ENCODE measurements around the gene A2M. TPM values are rescaled to one million over a fixed set of nuclear protein-coding genes. Genes with fewer than 3 reads are reported as not detected.

A2M gene
- total RNA-seq, 2 donors from 2014 or later, result 0.60 TPM; not detected in 1

DNA sequence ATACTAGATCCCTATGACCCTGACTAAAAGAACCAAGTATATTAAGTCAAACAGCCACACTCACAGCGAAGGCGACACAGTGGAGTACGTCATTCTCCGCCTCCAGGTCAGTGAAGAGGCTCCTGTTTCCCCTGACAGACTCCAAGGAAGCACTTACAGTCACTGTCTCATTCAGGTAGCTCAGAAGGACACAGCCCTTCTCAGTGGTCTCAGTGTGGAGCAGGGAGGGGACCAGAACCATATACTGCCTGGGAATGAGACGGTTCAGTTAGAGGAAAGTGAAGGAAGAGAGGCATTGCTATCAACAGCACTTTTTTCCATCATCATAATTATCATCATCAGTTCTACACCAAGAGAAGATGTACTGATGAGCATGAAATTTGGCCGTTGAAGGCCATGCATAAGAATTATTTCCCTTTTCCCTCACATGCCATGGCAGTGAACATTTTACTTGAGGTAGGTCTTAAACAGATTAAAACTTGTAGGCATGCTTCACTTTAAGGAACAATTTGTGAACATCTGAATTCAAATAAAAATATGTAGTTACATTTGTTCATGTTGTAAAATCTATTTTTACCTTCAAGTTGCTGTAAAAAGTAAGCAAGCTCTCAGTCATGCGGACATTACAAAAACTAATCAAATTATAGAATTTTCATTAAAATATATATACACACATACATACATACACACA lies 2.3 kb downstream of the A2M start:
- Mint-ChIP-seq H3K36me3 (ENCODE audit: insufficient read depth in 2 of 2) (no peaks in the 10 kb centered on the region), H3K27ac (no peak overlapping the region), H3K9me3 (no peaks in the 10 kb centered on the region), H3K4me1 (ENCODE audit: low read depth) (peaks cover 14% of the 10 kb centered on the region), H3K4me3 (no peak overlapping the region), H3K27me3 (ENCODE audit: low read depth) (peaks cover 5% of the 10 kb centered on the region)
- DNase-seq (no peak), ATAC-seq (replicated peaks in 1 of 2) (no peak)

GRCh38 chr12:9112076-9112853 lies 3.5 kb downstream of the A2M start:
- DNase-seq (no peak), ATAC-seq (replicated peaks in 1 of 2) (no peak)
- Mint-ChIP-seq H3K4me1 (ENCODE audit: low read depth) (peaks cover 10% of the 10 kb centered on the region), H3K27me3 (ENCODE audit: low read depth) (peaks cover 2% of the 10 kb centered on the region), H3K36me3 (ENCODE audit: insufficient read depth in 2 of 2) (no peaks in the 10 kb centered on the region), H3K27ac (no peak overlapping the region), H3K4me3 (no peak overlapping the region), H3K9me3 (no peaks in the 10 kb centered on the region)

- Mint-ChIP-seq H3K9me3 (no peaks in the 10 kb centered on the region), H3K4me1 (ENCODE audit: low read depth) (peaks cover 9% of the 10 kb centered on the region), H3K4me3 (no peak overlapping the region), H3K27ac (peak overlapping the region; percentile 43), H3K27me3 (ENCODE audit: low read depth) (no peaks in the 10 kb centered on the region), H3K36me3 (ENCODE audit: insufficient read depth in 2 of 2) (no peaks in the 10 kb centered on the region)
- no peak for DNase-seq
- no peak for ATAC-seq (replicated peaks in 1 of 2)
Observed at GRCh38 chr12:9111525-9111924, 4.2 kb downstream of the A2M start.

- DNase-seq (no peak), ATAC-seq (replicated peaks in 1 of 2) (no peak)
- no peaks in the 10 kb centered on the region for H3K27me3 Mint-ChIP-seq (ENCODE audit: low read depth)
- no peak overlapping the region for H3K4me3 Mint-ChIP-seq
- no peaks in the 10 kb centered on the region for H3K36me3 Mint-ChIP-seq (ENCODE audit: insufficient read depth in 2 of 2)
- H3K4me1 Mint-ChIP-seq (ENCODE audit: low read depth), result peaks cover 15% of the 10 kb centered on the region
- no peak overlapping the region for H3K27ac Mint-ChIP-seq
- H3K9me3 Mint-ChIP-seq, result no peaks in the 10 kb centered on the region
Observed at GRCh38 chr12:9109737-9110491, 5.8 kb downstream of the A2M start.

GRCh38 chr12:9109213-9109522 lies 6.6 kb downstream of the A2M start:
- H3K4me1 Mint-ChIP-seq (ENCODE audit: low read depth), result peaks cover 16% of the 10 kb centered on the region
- H3K4me3 Mint-ChIP-seq, result no peak overlapping the region
- no peaks in the 10 kb centered on the region for H3K9me3 Mint-ChIP-seq
- ATAC-seq (replicated peaks in 1 of 2) (no peak), DNase-seq (no peak)
- H3K36me3 Mint-ChIP-seq (ENCODE audit: insufficient read depth in 2 of 2), result no peaks in the 10 kb centered on the region
- no peaks in the 10 kb centered on the region for H3K27me3 Mint-ChIP-seq (ENCODE audit: low read depth)
- no peak overlapping the region for H3K27ac Mint-ChIP-seq

GRCh38 chr12:9108504-9109212 lies 7.1 kb downstream of the A2M start:
- Mint-ChIP-seq H3K27ac (no peak overlapping the region), H3K27me3 (ENCODE audit: low read depth) (no peaks in the 10 kb centered on the region), H3K9me3 (no peaks in the 10 kb centered on the region), H3K4me3 (no peak overlapping the region), H3K36me3 (ENCODE audit: insufficient read depth in 2 of 2) (no peaks in the 10 kb centered on the region), H3K4me1 (ENCODE audit: low read depth) (peaks cover 21% of the 10 kb centered on the region)
- ATAC-seq (replicated peaks in 1 of 2) (no peak), DNase-seq (no peak)

GRCh38 chr12:9107542-9107873 lies 8.2 kb downstream of the A2M start:
- Mint-ChIP-seq H3K9me3 (no peaks in the 10 kb centered on the region), H3K27ac (no peak overlapping the region), H3K4me3 (no peak overlapping the region), H3K36me3 (ENCODE audit: insufficient read depth in 2 of 2) (no peaks in the 10 kb centered on the region), H3K4me1 (ENCODE audit: low read depth) (peaks cover 27% of the 10 kb centered on the region), H3K27me3 (ENCODE audit: low read depth) (no peaks in the 10 kb centered on the region)
- DNase-seq, result no peak
- no peak for ATAC-seq (replicated peaks in 1 of 2)

DNA sequence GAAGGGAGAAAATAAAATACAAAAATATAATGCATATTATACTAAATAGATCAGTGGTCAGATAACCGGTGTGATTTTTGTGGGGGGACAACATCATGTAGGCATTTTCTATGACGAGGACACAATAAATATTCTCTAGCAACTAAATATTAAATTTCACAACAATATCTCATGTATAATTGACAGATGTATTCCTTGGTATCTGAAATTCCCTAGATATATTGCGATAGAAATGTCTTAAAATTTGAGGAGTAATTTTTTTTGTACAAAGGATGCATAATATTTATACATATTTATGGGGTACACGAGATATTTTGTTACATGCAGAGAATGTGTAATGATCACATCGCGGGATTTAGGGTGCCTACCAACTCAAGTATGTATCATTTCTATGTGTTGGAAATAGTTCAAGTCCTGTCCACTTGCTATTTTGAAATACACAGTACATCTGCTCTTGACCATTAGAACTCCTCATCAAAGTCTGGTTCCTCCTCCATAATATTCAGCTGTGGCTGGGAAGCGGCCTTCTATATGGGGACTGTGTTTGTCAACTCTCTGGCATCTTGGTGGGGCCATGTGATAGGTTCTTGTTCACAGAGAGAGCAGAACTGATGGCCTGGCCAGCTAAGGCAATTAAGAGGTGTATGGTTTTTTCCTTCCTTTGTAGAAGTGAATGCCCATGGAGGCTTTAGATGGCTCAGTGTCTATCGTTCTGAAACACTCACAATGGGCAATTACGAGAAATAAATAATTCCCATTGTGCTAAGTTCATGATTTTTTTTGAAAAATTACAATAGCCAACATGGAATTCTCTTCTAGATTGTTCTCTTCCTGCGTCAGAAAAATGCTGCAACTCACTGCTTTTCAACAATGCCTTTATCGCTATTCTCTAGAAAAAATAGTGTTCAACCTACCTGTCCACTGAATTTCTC lies 8.8 kb downstream of the A2M start:
- Mint-ChIP-seq H3K9me3 (no peaks in the 10 kb centered on the region), H3K27ac (no peak overlapping the region), H3K27me3 (ENCODE audit: low read depth) (no peaks in the 10 kb centered on the region), H3K36me3 (ENCODE audit: insufficient read depth in 2 of 2) (no peaks in the 10 kb centered on the region), H3K4me3 (no peak overlapping the region), H3K4me1 (ENCODE audit: low read depth) (peaks cover 27% of the 10 kb centered on the region)
- ATAC-seq (replicated peaks in 1 of 2) (no peak), DNase-seq (no peak)

DNA sequence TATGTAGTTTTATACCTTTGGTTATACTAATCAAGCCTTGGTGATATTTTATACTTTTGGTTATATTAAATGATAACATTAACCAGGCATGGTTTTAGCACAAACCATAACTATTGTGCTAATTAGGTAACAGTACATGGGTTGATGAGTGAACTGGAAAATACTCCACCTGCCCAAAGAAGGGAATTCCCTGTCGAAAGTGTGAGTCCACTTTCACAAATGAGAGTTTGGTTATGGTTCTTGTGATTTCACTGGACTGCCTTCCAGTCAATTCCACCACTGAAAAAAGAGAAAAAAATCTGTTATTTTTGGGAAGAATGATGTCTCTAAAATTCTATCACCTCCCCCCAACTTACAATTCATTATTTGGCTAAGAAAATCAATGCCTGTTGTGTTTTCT lies 9.7 kb downstream of the A2M start:
- ATAC-seq (replicated peaks in 1 of 2), result no peak
- Mint-ChIP-seq H3K4me1 (ENCODE audit: low read depth) (peaks cover 27% of the 10 kb centered on the region), H3K27me3 (ENCODE audit: low read depth) (no peaks in the 10 kb centered on the region), H3K4me3 (no peak overlapping the region), H3K36me3 (ENCODE audit: insufficient read depth in 2 of 2) (no peaks in the 10 kb centered on the region), H3K27ac (no peak overlapping the region), H3K9me3 (no peaks in the 10 kb centered on the region)
- DNase-seq, result no peak

- ATAC-seq (replicated peaks in 1 of 2), result no peak
- Mint-ChIP-seq H3K36me3 (ENCODE audit: insufficient read depth in 2 of 2) (no peaks in the 10 kb centered on the region), H3K9me3 (no peaks in the 10 kb centered on the region), H3K4me1 (ENCODE audit: low read depth) (peaks cover 27% of the 10 kb centered on the region), H3K27ac (no peak overlapping the region), H3K4me3 (no peak overlapping the region), H3K27me3 (ENCODE audit: low read depth) (no peaks in the 10 kb centered on the region)
- no peak for DNase-seq
Observed at GRCh38 chr12:9104767-9105423, 10.8 kb downstream of the A2M start.

- DNase-seq (no peak), ATAC-seq (replicated peaks in 1 of 2) (no peak)
- Mint-ChIP-seq H3K36me3 (ENCODE audit: insufficient read depth in 2 of 2) (no peaks in the 10 kb centered on the region), H3K27ac (no peak overlapping the region), H3K4me1 (ENCODE audit: low read depth) (peaks cover 27% of the 10 kb centered on the region), H3K27me3 (ENCODE audit: low read depth) (no peaks in the 10 kb centered on the region), H3K4me3 (no peak overlapping the region), H3K9me3 (no peaks in the 10 kb centered on the region)
Observed at GRCh38 chr12:9104087-9104486, 11.6 kb downstream of the A2M start.
